Sigmoid colon (tissue), 4 donors: Measurements from ENCODE around the gene PIGX.

Experiments used
- CTCF ChIP-seq, 4 experiments: fragments of 450-650 bp in 3 of 4; fragments of 200-600 bp in 1 of 4; IDR thresholded peaks; one replicate each; pipeline ENCODE4 v1.5.1; 2016 to 2019; ENCODE audit warnings: antibody characterized with exemption in 4 of 4, mild to moderate bottlenecking in 3 of 4, moderate library complexity in 2 of 4
- EP300 ChIP-seq, 4 donors: sonication (generic); formaldehyde crosslinking; IDR thresholded peaks; one replicate each; pipeline ENCODE4 v1.6.1; 2017; ENCODE audit warnings: antibody characterized with exemption in 4 of 4
- POLR2A ChIP-seq, 2 donors: fragments of 450-650 bp; IDR thresholded peaks; one replicate each; pipeline ENCODE4 v1.6.1; 2016; ENCODE audit warnings: antibody characterized with exemption in 2 of 2, mild to moderate bottlenecking in 2 of 2, moderate library complexity in 2 of 2
- POLR2AphosphoS5 ChIP-seq, 4 donors: sonication (generic); formaldehyde crosslinking; IDR thresholded peaks; one replicate each; pipeline ENCODE4 v1.6.1; 2017; ENCODE audit warnings: antibody characterized with exemption in 4 of 4

- no peak for TF ChIP-seq EP300 (IDR thresholded peaks at IDR 0.05)
- TF ChIP-seq POLR2AphosphoS5 (IDR thresholded peaks at IDR 0.05), result no peak
- no peak for TF ChIP-seq CTCF (IDR thresholded peaks at IDR 0.05)
- no peak for TF ChIP-seq POLR2A (IDR thresholded peaks at IDR 0.05)
These were observed 12.4 kb upstream of the PIGX start for GRCh38 chr3:196699749-196700148.
